Cardiac fibroblast (primary cell): Measurements from ENCODE around the gene SLC36A1.

Source experiments
- DNase-seq, 2 donors: peaks; one replicate each; pipeline versions ENCODE4 v3.0.0 to v3.0.0-alpha.2; 2010; ENCODE audit warnings: low read depth in 2 of 2
- H3K4me3 ChIP-seq, 2 donors: replicated peaks in 1 of 2; 1 replicate in 1 of 2; 2 replicates in 1 of 2; pipeline ENCODE4 v1.5.1; 2011; ENCODE audit warnings: low read depth in 2 of 2, low read length in 2 of 2, mild to moderate bottlenecking in 2 of 2, moderate library complexity in 1 of 2
- TF ChIP-seq, protein P1 (sequence below): IDR thresholded peaks from one replicate; pipeline ENCODE4 v1.5.1; 2011; ENCODE audit warnings: low read depth, mild to moderate bottlenecking, low read length, inconsistent platforms

The SLC36A1 gene

DNA sequence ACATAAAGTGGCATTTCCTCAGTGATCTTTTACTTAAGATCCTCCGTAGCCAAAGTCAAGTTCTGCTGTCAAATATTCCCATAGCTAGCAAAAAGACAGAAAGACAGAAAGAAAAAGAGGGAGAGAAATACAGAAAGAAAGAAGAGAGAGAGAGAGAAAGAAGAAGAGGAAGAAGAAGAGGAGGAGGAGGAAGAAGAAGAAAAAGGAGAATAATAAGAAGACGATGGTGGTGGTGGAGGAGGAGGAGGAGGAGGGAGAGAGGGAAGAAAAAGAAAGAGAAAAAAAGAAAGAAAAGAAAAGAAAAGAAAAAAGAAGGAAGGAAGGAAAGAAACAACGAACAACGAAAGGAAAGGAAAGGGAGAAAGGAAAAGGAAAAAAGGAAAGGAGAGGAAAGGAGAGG lies 89.6 kb downstream of the SLC36A1 start:
- DNase-seq: no peak
- no peak overlapping the region for H3K4me3 ChIP-seq
- TF ChIP-seq, protein P1, sequence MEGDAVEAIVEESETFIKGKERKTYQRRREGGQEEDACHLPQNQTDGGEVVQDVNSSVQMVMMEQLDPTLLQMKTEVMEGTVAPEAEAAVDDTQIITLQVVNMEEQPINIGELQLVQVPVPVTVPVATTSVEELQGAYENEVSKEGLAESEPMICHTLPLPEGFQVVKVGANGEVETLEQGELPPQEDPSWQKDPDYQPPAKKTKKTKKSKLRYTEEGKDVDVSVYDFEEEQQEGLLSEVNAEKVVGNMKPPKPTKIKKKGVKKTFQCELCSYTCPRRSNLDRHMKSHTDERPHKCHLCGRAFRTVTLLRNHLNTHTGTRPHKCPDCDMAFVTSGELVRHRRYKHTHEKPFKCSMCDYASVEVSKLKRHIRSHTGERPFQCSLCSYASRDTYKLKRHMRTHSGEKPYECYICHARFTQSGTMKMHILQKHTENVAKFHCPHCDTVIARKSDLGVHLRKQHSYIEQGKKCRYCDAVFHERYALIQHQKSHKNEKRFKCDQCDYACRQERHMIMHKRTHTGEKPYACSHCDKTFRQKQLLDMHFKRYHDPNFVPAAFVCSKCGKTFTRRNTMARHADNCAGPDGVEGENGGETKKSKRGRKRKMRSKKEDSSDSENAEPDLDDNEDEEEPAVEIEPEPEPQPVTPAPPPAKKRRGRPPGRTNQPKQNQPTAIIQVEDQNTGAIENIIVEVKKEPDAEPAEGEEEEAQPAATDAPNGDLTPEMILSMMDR: no peak

- no peak for DNase-seq
- H3K4me3 ChIP-seq: no peak overlapping the region
These were observed 94.2 kb downstream of the SLC36A1 start for GRCh38 chr5:151541571-151541970.

More at GRCh38 chr5:151541571-151541970, 94.2 kb downstream of the SLC36A1 start:
- TF ChIP-seq, protein P1: no peak
